Brain pericyte (primary cell): ENCODE measurements around the gene NBAS.
"Not testable (repeated sequence)": the region's sequence is repeated elsewhere in the genome, so short reads cannot be mapped to it uniquely, and the experiment has no call there.

ENCODE experiments used
- DNase-seq: peaks from one replicate; pipeline ENCODE4 v3.0.0-alpha.2; 2012; ENCODE audit warnings: low read depth, low spot score

The NBAS gene

GRCh38 chr2:15471606-15472005 is 89.5 kb downstream of the NBAS start:
- DNase-seq, result no peak

- DNase-seq, result no peak
These were observed 101.0 kb downstream of the NBAS start for GRCh38 chr2:15460112-15460620.

DNA sequence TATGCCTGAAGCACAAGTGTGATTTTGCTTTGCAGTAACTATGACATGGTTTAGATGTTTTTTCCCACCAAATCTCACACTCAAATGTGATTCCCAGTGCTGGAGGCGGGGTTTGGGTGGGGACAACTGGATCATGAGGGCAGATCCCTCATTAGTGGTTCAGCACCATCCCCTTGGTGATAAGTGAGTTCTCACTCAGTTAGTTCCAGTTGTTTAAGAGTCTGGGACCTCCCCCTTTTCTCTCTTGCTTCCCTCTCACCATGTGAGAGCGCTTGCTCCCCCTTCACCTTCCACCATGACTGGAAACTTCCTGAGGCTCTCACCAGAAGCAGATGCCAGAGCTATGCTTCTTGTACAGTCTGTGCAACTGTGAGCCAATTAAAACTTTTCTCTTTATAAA is 102.9 kb downstream of the NBAS start:
- DNase-seq, result no peak

DNA sequence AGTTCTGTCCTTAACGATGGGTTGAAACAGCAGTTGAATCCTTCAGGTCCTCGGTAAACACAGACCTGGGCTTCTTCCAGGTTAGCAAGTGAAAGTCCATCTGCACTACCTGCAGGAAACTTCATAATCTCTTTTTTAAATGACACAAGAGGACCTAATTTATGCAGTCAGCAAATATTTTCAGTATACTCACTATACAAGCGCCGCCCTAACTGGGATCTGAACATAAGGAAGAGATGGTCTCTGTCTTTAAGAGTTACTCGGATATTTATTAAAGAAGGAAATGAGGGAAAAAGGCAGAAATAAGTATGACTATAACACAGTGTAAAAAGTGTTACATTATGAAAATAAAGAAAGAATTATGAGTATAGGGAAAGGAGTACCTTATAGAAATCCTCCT is 103.3 kb downstream of the NBAS start:
- DNase-seq, result no peak

DNA sequence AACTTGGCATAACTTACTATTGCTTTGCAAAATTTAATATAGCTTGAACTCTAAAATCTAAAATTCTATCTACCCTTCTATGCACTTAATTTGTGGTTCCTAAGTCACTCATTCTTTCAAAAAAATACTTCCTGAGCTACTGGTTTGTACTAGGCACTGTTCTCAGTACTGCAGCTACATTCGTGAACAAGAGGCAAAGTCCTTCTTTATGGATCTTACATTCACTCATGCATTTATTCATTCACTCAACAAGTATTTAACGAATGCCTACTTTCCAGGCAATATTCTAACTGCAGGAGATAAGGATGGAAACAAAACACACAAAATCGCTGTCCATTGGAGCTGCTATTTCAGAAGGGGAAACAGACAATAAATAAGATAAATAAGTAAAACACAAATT is 104.8 kb downstream of the NBAS start:
- DNase-seq, result no peak

DNA sequence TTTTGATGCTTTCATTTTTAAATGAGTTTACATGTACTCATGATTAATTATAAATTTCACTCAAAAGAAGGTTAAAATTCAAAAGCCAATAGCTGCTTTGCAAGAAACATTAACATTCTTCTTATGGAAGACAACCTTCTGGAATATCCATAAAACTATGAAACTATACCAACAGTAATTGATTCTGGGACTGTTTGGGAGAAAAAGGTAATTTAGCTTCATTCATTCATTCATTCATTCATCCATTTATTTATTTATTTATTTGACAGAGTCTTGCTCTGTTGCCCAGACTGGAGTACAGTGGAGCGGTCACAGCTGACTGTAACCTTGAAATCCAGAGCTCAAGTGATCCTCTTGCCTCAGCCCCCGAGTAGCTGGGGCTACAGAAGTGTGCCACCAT is 110.3 kb downstream of the NBAS start:
- no peak for DNase-seq

DNA sequence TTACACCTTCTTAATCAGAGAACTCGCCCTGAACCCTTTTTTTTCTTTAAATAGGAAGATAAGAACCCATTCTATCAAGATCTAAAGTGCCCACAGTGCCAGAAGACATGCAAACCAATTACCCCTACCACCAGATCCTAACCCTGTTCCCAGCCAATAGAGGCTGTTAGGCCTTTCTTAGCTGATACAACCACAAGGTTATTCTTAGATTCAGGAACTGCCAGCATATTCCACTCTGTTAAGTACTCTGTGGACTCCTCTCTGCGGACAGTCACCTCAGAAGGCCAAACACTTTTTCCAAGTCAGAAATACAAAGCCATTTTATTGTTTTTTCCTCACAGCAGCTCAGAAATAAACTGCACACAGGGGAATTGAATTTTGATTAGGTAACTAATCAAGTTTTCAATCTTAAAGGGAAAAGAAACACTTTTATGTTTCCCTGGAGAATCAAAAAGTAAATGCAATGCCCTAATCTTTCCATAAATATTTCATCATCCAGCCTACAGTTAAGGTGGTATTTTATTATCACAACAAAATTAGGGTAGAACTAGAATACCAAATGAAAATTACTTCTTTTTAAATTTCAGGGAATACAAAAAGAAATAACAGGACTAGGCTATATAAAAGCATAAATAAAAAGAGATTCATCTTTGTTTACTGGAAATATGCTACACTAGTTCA is 111.4 kb downstream of the NBAS start:
- DNase-seq, result no peak

DNA sequence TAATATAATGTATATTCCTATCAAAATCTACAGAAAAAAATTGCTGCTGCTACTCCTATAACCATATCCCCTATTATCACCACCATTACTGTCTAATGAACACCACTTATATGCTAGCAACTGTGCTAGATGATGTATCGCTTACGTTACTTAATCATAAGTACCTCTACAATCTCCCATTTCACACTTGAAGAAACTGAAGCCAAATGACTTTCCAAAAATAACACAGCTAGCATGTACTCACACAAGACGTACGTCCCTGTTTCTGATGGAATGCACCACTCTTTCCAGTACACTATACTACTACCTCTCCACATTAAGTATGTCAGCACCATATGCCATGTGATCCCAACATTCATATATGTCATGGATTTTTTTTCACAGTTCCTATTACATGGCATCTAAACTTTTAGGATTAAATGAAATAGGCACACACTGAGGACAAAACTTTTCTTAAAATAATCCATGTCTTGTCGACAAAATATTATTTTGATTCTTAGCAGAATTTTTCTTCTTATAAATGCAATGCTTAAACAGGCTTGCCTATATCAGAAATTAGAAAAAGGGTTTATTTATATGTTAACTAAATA is 112.8 kb downstream of the NBAS start:
- DNase-seq, result no peak

DNA sequence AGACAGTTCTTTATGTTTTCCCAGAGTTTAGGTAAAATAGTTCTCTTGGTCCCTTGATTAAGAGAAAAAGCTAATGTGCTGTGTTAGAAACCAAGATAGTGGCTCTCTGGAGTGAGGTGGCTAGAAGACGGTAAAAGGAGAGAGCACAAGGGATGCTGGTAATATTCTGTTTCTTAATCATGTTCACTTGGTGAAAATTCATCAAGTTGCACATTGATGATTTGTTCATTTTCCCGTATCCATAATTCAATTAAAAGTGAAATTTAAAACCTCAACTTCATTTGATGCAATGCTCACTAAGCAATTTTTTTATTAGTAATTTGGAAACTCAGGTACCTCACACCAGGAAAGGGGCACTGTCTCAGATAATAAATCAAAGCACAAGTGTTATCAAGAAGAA is 113.8 kb downstream of the NBAS start:
- no peak for DNase-seq

DNA sequence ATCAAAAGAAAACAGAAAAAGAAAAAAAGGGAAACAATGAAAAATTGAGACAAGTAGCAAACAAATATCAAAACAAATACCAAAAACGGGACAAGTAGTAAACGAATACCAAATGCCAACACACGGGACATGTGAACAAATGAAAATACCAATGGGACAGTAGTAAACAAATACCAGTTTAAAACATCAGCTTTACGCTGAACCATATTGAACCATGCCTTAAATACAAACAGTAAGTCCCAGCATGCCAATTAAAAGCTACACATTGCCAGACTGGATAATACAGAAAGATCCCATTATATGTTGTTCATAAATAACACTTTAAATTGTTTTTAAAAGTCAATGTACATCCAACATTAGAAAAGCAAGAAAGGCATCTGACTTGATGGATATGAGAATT is 114.2 kb downstream of the NBAS start:
- no peak for DNase-seq

DNA sequence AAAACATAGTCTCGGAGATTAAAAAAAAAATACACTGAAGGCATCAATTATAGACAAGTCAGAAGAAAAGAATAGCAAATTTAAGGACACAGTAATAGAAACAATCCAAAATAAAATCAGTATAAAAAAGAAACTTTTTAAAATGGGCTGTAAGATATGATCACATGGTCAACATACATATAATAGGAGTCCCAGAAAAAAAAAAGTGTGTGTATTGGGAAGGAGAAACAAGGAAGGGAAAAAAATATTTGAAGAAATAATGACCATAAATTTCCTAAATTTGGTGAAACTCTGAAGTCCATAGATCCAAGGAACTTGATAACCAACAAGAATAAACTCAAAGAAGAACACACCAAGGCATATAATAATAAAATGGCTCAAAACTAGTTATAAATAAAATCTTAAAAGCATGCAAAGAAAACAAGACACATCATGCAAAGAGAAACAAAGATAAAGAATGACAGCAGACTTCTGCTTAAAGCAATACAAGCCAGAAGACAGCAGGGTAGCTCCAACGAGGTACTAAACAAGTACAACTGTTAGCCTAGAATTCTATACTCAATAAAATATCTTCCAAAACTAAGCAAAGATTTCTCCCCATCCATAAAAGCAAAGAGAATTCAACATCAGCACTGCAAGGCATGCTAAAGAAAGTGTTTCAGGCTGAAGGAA is 115.1 kb downstream of the NBAS start:
- DNase-seq, result no peak

GRCh38 chr2:15439768-15440524 is 121.2 kb downstream of the NBAS start:
- not testable (repeated sequence) for DNase-seq

GRCh38 chr2:15439366-15439765 is 121.8 kb downstream of the NBAS start:
- not testable (repeated sequence) for DNase-seq

- no peak for DNase-seq
These were observed 124.9 kb downstream of the NBAS start for GRCh38 chr2:15436195-15436594.

GRCh38 chr2:15435474-15435873 is 125.7 kb downstream of the NBAS start:
- DNase-seq, result no peak

DNA sequence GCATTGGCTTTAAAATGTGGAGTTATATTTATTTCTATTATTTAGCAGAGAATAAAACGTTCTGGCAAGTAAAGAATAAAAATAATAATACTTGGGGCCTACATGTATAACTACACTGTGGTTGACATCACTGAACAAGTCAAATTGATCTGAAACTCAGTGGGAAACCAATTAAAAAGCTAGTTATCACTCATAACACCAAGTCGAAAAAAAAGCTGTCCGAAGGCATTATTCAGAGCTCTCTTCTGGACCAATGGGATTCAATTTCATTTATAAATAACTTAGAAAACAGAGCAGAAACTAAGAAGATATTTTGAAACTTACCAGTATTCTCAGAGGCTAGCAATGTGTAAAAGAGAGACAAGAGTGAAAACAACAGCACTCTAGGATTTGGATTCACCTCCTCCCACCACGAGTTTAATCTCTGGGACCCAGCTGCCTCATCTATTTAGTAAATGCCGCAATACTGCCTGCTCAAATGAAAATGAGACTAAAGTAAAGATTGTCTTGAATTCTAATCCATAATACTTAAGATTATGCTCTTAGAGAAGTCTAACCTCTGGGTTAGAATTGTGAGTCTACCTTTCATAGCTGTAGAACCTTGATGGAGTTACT is 128.4 kb downstream of the NBAS start:
- DNase-seq, result no peak

DNA sequence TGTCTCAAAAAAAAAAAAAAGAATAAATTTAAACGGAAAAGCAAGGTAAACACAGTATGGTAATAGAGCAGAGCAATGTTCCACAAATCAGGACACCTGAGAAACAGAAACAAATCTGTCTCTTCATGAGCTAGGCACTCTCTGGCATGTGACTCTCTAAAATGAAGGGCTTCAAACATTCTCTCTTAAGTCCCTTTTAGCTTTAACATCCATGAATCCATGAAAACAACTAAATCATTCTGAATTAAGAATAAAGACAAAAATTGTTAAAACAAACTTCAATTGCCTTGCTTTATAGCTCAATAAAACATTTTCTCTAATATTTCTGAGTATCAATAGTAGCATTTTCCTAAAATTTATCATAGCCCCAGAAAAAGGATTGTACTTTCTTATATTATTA is 132.1 kb downstream of the NBAS start:
- DNase-seq, result no peak

DNA sequence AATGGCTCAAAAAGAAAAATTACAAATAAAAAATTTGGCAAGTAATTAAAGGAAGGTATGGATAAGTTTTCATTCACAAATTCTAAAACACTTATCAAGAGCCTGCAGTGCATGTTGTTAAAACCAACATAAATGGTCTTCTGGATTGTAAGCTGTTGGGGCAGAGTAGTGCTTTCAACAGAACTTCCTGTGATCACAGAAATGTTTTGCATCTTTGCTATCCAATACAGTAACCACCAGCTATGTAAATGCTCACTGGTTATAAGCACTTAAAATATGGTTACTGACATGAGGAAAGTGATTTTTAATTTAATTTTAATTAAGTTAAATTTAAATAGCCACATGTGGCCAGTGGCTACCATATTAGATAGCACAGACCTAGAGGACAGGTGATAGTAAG is 133.1 kb downstream of the NBAS start:
- no peak for DNase-seq

DNA sequence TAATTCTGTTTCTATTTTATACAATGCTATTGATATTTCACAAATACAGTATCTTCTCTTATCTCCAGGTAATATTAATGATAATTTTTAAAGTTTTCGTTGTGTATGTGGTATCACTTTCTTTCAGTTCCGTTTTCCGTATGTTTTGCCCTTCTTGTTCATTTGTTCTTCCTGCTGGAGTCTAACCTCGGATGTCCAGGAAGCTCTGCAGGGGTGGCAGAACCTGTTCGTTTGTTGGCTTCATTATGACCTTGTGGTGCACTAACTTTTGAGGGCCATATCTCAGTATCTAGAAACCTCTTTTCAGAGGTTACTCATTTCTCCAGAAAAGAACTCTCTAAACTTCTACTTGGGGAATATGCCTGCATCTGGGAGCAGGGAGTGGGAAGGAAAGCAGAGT is 134.5 kb downstream of the NBAS start:
- no peak for DNase-seq

DNA sequence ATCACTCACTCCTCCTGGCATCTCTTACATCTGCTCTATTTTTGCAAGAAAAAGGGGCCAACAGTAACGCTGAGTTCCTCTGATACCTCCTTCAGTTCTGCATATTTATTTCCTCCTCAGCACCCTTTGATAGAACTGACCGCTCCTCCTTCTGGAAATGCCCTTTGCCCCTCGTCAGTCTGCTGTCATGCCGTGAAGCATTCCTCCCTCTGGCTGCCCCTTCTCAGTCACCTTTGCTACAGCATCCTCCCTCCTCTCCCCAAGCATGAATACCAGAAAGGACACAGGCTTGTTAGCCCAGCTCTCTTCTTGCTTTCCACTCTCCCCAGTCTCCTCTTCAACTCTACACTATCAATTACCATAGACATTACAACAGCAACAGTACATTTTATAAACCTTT is 135.4 kb downstream of the NBAS start:
- no peak for DNase-seq

DNA sequence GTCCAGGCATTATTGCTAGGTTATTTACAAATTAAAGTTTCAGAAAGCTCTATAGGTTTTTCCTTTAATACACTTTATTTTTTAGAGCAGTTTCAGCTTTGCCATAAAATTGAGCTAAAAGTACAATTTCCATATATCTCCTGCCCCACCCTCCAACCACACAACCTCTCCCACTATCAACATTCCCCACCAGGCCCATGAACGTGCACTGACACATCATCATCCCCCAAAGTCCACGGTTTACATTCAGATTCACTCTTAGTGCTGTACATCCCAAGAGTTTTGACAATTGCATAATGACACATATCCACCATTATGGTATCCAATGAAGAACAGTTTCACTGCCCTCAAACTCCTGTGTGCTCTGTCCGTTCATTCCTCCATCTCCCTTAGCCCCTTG is 139.4 kb downstream of the NBAS start:
- DNase-seq, result no peak

- DNase-seq, result no peak
These were observed 145.4 kb downstream of the NBAS start for GRCh38 chr2:15415748-15416147.
